NCI-H187 treated with DMSO at 0.1 percent for 48 hours (cell line): ENCODE data around the gene SNIP1.
"Not testable (repeated sequence)": the region's sequence is repeated elsewhere in the genome, so short reads cannot be mapped to it uniquely, and the experiment has no call there.

Source experiments
- DNase-seq: peaks from one replicate; lab custom pipeline; 2025; lab: John Stamatoyannopoulos, UW

Gene SNIP1

GRCh38 chr1:37513795-37514349 is 40.2 kb downstream of the SNIP1 start:
- DNase-seq = no peak

- no peak for DNase-seq
These were observed 44.9 kb downstream of the SNIP1 start for GRCh38 chr1:37509181-37509580.

- DNase-seq = no peak
These were observed 47.4 kb downstream of the SNIP1 start for GRCh38 chr1:37506740-37507139.

GRCh38 chr1:37502791-37503190 is 51.3 kb downstream of the SNIP1 start:
- not testable (repeated sequence) for DNase-seq

- no peak for DNase-seq
These were observed 52.0 kb downstream of the SNIP1 start for GRCh38 chr1:37502104-37502503.

- no peak for DNase-seq
These were observed 52.4 kb downstream of the SNIP1 start for GRCh38 chr1:37501661-37502060.

- no peak for DNase-seq
These were observed 55.0 kb downstream of the SNIP1 start for GRCh38 chr1:37498872-37499617.

- DNase-seq = no peak
These were observed 56.3 kb downstream of the SNIP1 start for GRCh38 chr1:37497832-37498231.

- DNase-seq = no peak
These were observed 58.2 kb downstream of the SNIP1 start for GRCh38 chr1:37495875-37496274.

GRCh38 chr1:37493336-37494098 is 60.6 kb downstream of the SNIP1 start:
- DNase-seq = no peak

GRCh38 chr1:37487619-37487984 is 66.5 kb downstream of the SNIP1 start:
- no peak for DNase-seq

- DNase-seq = no peak
These were observed 67.1 kb downstream of the SNIP1 start for GRCh38 chr1:37486680-37487618.

GRCh38 chr1:37485902-37486679 is 68.0 kb downstream of the SNIP1 start:
- DNase-seq = no peak
